ENCODE results near the gene ITCH.
"Not testable (repeated sequence)": the region's sequence is repeated elsewhere in the genome, so short reads cannot be mapped to it uniquely, and the experiment has no call there.

The ITCH gene

GRCh38 chr20:34396408-34396807, 33.3 kb downstream of the ITCH start:
- H3K79me1 ChIP-seq (ENCODE audit: low read depth, low read length) = peaks cover 5% of the 10 kb centered on the region
- no CpG with 5 or more reads among the region's 5 CpGs for WGBS, 2 donors (ENCODE audit: extremely low coverage in 2 of 2, insufficient read length in 2 of 2, insufficient replicate concordance in 1 of 2)
- no peaks in the 10 kb centered on the region for H3K9me3 ChIP-seq (replicated peaks in 1 of 2; ENCODE audit: control insufficient read depth in 2 of 2, insufficient read depth in 1 of 2, low read depth in 1 of 2, low read length in 2 of 2)
- H3K14ac ChIP-seq (ENCODE audit: low read length) = no peak overlapping the region
- no peak overlapping the region for H3K9ac ChIP-seq (ENCODE audit: low read depth, low read length, poor library complexity)
- H3K4me2 ChIP-seq (ENCODE audit: insufficient read depth, low read length, poor library complexity, severe bottlenecking) = no peak overlapping the region
- no peaks in the 10 kb centered on the region for H3K27me3 ChIP-seq (ENCODE audit: control insufficient read depth in 3 of 3, insufficient read depth in 3 of 3, low read depth in 1 of 3, low read length in 3 of 3)
- DNase-seq (ENCODE audit: low spot score) = no peak
- no peak overlapping the region for H2BK5ac ChIP-seq (ENCODE audit: low read length)
- no peak overlapping the region for H3K27ac ChIP-seq (replicated peaks; ENCODE audit: low read length)
- no peak overlapping the region for H4K91ac ChIP-seq (ENCODE audit: low read depth, low read length, poor library complexity)
- no peak overlapping the region for H3K4me3 ChIP-seq (ENCODE audit: low read length in 2 of 2)
- H2AFZ ChIP-seq (ENCODE audit: low read length) = no peak overlapping the region
- H2BK15ac ChIP-seq (ENCODE audit: low read length) = no peak overlapping the region
- no peak overlapping the region for H3K23ac ChIP-seq (ENCODE audit: low read depth, low read length, poor library complexity)
- H2AK5ac ChIP-seq (ENCODE audit: low read depth, low read length) = no peak overlapping the region
- H4K8ac ChIP-seq (ENCODE audit: low read depth, low read length) = no peak overlapping the region
- no peak overlapping the region for H2BK120ac ChIP-seq (ENCODE audit: low read depth, low read length)
- H3K4me1 ChIP-seq (ENCODE audit: control insufficient read depth in 2 of 2, insufficient read depth in 1 of 2, low read depth in 1 of 2, low read length in 2 of 2) = no peaks in the 10 kb centered on the region
- no peak overlapping the region for H3K18ac ChIP-seq (ENCODE audit: low read length)
- H3K4ac ChIP-seq (ENCODE audit: low read length) = no peak overlapping the region
- peaks cover 10 to 91% of the 10 kb centered on the region in 2 donors for H3K36me3 ChIP-seq (replicated peaks in 1 of 2; ENCODE audit: control insufficient read depth in 2 of 2, insufficient read depth in 2 of 2, low read length in 2 of 2)
- H2BK12ac ChIP-seq (ENCODE audit: low read length) = no peak overlapping the region

DNA sequence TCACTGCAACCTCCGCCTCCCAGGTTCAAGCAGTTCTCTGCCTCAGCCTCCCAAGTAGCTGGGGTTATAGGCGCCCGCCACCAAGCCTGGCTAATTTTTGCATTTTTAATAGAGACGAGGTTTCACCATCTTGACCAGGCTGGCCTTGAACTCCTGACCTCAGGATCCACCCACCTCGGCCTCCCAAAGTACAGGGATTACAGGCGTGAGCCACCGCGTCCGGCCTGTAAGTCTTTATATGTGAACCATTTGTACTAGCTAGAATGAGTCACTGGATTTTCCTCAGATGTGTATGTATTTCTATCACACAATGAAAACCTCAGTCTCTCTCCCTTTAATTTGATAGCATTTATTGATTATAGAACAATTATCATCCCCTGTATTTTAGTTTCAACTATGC, 34.0 kb downstream of the ITCH start:
- H2BK120ac ChIP-seq (ENCODE audit: low read depth, low read length) = no peak overlapping the region
- no peak overlapping the region for H4K91ac ChIP-seq (ENCODE audit: low read depth, low read length, poor library complexity)
- H2AK5ac ChIP-seq (ENCODE audit: low read depth, low read length) = no peak overlapping the region
- DNase-seq (ENCODE audit: low spot score) = no peak
- peaks cover 5% of the 10 kb centered on the region for H3K79me1 ChIP-seq (ENCODE audit: low read depth, low read length)
- H3K9me3 ChIP-seq (replicated peaks in 1 of 2; ENCODE audit: control insufficient read depth in 2 of 2, insufficient read depth in 1 of 2, low read depth in 1 of 2, low read length in 2 of 2) = no peaks in the 10 kb centered on the region
- no peak overlapping the region for H3K18ac ChIP-seq (ENCODE audit: low read length)
- no peak overlapping the region for H4K8ac ChIP-seq (ENCODE audit: low read depth, low read length)
- H3K4ac ChIP-seq (ENCODE audit: low read length) = no peak overlapping the region
- no peak overlapping the region for H3K9ac ChIP-seq (ENCODE audit: low read depth, low read length, poor library complexity)
- H2AFZ ChIP-seq (ENCODE audit: low read length) = no peak overlapping the region
- no peak overlapping the region for H2BK12ac ChIP-seq (ENCODE audit: low read length)
- no peak overlapping the region for H3K4me2 ChIP-seq (ENCODE audit: insufficient read depth, low read length, poor library complexity, severe bottlenecking)
- no peak overlapping the region for H3K23ac ChIP-seq (ENCODE audit: low read depth, low read length, poor library complexity)
- H3K4me1 ChIP-seq (ENCODE audit: control insufficient read depth in 2 of 2, insufficient read depth in 1 of 2, low read depth in 1 of 2, low read length in 2 of 2) = peaks cover 0 to 1% of the 10 kb centered on the region in 2 donors
- no peak overlapping the region for H3K27ac ChIP-seq (replicated peaks; ENCODE audit: low read length)
- no peak overlapping the region for H3K14ac ChIP-seq (ENCODE audit: low read length)
- H2BK5ac ChIP-seq (ENCODE audit: low read length) = no peak overlapping the region
- H2BK15ac ChIP-seq (ENCODE audit: low read length) = no peak overlapping the region
- peaks cover 10 to 91% of the 10 kb centered on the region in 2 donors for H3K36me3 ChIP-seq (replicated peaks in 1 of 2; ENCODE audit: control insufficient read depth in 2 of 2, insufficient read depth in 2 of 2, low read length in 2 of 2)
- no peak overlapping the region for H3K4me3 ChIP-seq (ENCODE audit: low read length in 2 of 2)
- no peaks in the 10 kb centered on the region for H3K27me3 ChIP-seq (ENCODE audit: control insufficient read depth in 3 of 3, insufficient read depth in 3 of 3, low read depth in 1 of 3, low read length in 3 of 3)
- no CpG with 5 or more reads among the region's 9 CpGs for WGBS, 2 donors (ENCODE audit: extremely low coverage in 2 of 2, insufficient read length in 2 of 2, insufficient replicate concordance in 1 of 2)

- not testable (repeated sequence) for H3K9me3 ChIP-seq (replicated peaks in 1 of 2; ENCODE audit: control insufficient read depth in 2 of 2, insufficient read depth in 1 of 2, low read depth in 1 of 2, low read length in 2 of 2); H3K14ac ChIP-seq (ENCODE audit: low read length); H3K4ac ChIP-seq (ENCODE audit: low read length); H2BK15ac ChIP-seq (ENCODE audit: low read length); H3K4me1 ChIP-seq (ENCODE audit: control insufficient read depth in 2 of 2, insufficient read depth in 1 of 2, low read depth in 1 of 2, low read length in 2 of 2); H2AK5ac ChIP-seq (ENCODE audit: low read depth, low read length); H3K23ac ChIP-seq (ENCODE audit: low read depth, low read length, poor library complexity); H2AFZ ChIP-seq (ENCODE audit: low read length); H2BK120ac ChIP-seq (ENCODE audit: low read depth, low read length); H3K18ac ChIP-seq (ENCODE audit: low read length); H2BK12ac ChIP-seq (ENCODE audit: low read length); H3K4me2 ChIP-seq (ENCODE audit: insufficient read depth, low read length, poor library complexity, severe bottlenecking); H2BK5ac ChIP-seq (ENCODE audit: low read length); H3K79me1 ChIP-seq (ENCODE audit: low read depth, low read length); H3K27ac ChIP-seq (replicated peaks; ENCODE audit: low read length); H4K8ac ChIP-seq (ENCODE audit: low read depth, low read length); H4K91ac ChIP-seq (ENCODE audit: low read depth, low read length, poor library complexity); H3K4me3 ChIP-seq (ENCODE audit: low read length in 2 of 2); H3K9ac ChIP-seq (ENCODE audit: low read depth, low read length, poor library complexity); DNase-seq (ENCODE audit: low spot score); H3K27me3 ChIP-seq (ENCODE audit: control insufficient read depth in 3 of 3, insufficient read depth in 3 of 3, low read depth in 1 of 3, low read length in 3 of 3)
- H3K36me3 ChIP-seq (replicated peaks in 1 of 2; ENCODE audit: control insufficient read depth in 2 of 2, insufficient read depth in 2 of 2, low read length in 2 of 2) = peaks cover 2 to 70% of the 10 kb centered on the region in 2 donors
- WGBS, 2 donors (ENCODE audit: extremely low coverage in 2 of 2, insufficient read length in 2 of 2, insufficient replicate concordance in 1 of 2) = no CpG with 5 or more reads among the region's 6 CpGs
Measured at GRCh38 chr20:34400776-34401175, 37.7 kb downstream of the ITCH start.

GRCh38 chr20:34401741-34402455, 38.8 kb downstream of the ITCH start:
- peaks cover 1% of the 10 kb centered on the region for H3K79me1 ChIP-seq (ENCODE audit: low read depth, low read length)
- WGBS, 2 donors (ENCODE audit: extremely low coverage in 2 of 2, insufficient read length in 2 of 2, insufficient replicate concordance in 1 of 2) = no CpG with 5 or more reads among the region's 8 CpGs
- H3K4me3 ChIP-seq (ENCODE audit: low read length in 2 of 2) = no peak overlapping the region
- no peaks in the 10 kb centered on the region for H3K27me3 ChIP-seq (ENCODE audit: control insufficient read depth in 3 of 3, insufficient read depth in 3 of 3, low read depth in 1 of 3, low read length in 3 of 3)
- no peak overlapping the region for H2BK5ac ChIP-seq (ENCODE audit: low read length)
- no peak overlapping the region for H2BK120ac ChIP-seq (ENCODE audit: low read depth, low read length)
- H3K9me3 ChIP-seq (replicated peaks in 1 of 2; ENCODE audit: control insufficient read depth in 2 of 2, insufficient read depth in 1 of 2, low read depth in 1 of 2, low read length in 2 of 2) = no peaks in the 10 kb centered on the region
- H3K4me1 ChIP-seq (ENCODE audit: control insufficient read depth in 2 of 2, insufficient read depth in 1 of 2, low read depth in 1 of 2, low read length in 2 of 2) = peaks cover 0 to 4% of the 10 kb centered on the region in 2 donors
- peaks cover 0 to 70% of the 10 kb centered on the region in 2 donors for H3K36me3 ChIP-seq (replicated peaks in 1 of 2; ENCODE audit: control insufficient read depth in 2 of 2, insufficient read depth in 2 of 2, low read length in 2 of 2)
- no peak overlapping the region for H3K4me2 ChIP-seq (ENCODE audit: insufficient read depth, low read length, poor library complexity, severe bottlenecking)
- H4K8ac ChIP-seq (ENCODE audit: low read depth, low read length) = no peak overlapping the region
- no peak overlapping the region for H3K14ac ChIP-seq (ENCODE audit: low read length)
- no peak overlapping the region for H2AK5ac ChIP-seq (ENCODE audit: low read depth, low read length)
- no peak overlapping the region for H2AFZ ChIP-seq (ENCODE audit: low read length)
- no peak overlapping the region for H3K27ac ChIP-seq (replicated peaks; ENCODE audit: low read length)
- no peak overlapping the region for H3K18ac ChIP-seq (ENCODE audit: low read length)
- no peak overlapping the region for H2BK15ac ChIP-seq (ENCODE audit: low read length)
- H4K91ac ChIP-seq (ENCODE audit: low read depth, low read length, poor library complexity) = no peak overlapping the region
- no peak overlapping the region for H3K23ac ChIP-seq (ENCODE audit: low read depth, low read length, poor library complexity)
- no peak for DNase-seq (ENCODE audit: low spot score)
- no peak overlapping the region for H3K9ac ChIP-seq (ENCODE audit: low read depth, low read length, poor library complexity)
- H2BK12ac ChIP-seq (ENCODE audit: low read length) = no peak overlapping the region
- H3K4ac ChIP-seq (ENCODE audit: low read length) = no peak overlapping the region
